ENCODE data around the gene CHST12. TPM values are rescaled to one million over a fixed set of nuclear protein-coding genes. Genes with fewer than 3 reads are reported as not detected.
"Not testable (repeated sequence)": the region's sequence is repeated elsewhere in the genome, so short reads cannot be mapped to it uniquely, and the experiment has no call there.

CHST12 gene
- polyA plus RNA-seq, 1 donor = 10.9 TPM

- Histone ChIP-seq H3K36me3 (ENCODE audit: control insufficient read depth, insufficient read depth, low read length) (peaks cover 34% of the 10 kb centered on the region), H3K27me3 (ENCODE audit: control insufficient read depth, insufficient read depth, low read length) (no peaks in the 10 kb centered on the region), H3K4me1 (ENCODE audit: control insufficient read depth, insufficient read depth, low read length) (no peaks in the 10 kb centered on the region), H3K27ac (ENCODE audit: low read length) (no peak overlapping the region), H3K9me3 (ENCODE audit: control insufficient read depth, low read depth, low read length) (no peaks in the 10 kb centered on the region), H3K4me3 (ENCODE audit: low read length) (no peak overlapping the region)
- WGBS (ENCODE audit: insufficient coverage, low lambda C conversion rate) = no CpG with 5 or more reads among the region's 19 CpGs
- DNase-seq = no peak
These were observed 18.8 kb upstream of the CHST12 start for GRCh38 chr7:2384354-2385243.

- peaks cover 19% of the 10 kb centered on the region for H3K36me3 ChIP-seq (ENCODE audit: control insufficient read depth, insufficient read depth, low read length)
- H3K27ac ChIP-seq (ENCODE audit: low read length); H3K4me1 ChIP-seq (ENCODE audit: control insufficient read depth, insufficient read depth, low read length); H3K9me3 ChIP-seq (ENCODE audit: control insufficient read depth, low read depth, low read length); DNase-seq; H3K27me3 ChIP-seq (ENCODE audit: control insufficient read depth, insufficient read depth, low read length); H3K4me3 ChIP-seq (ENCODE audit: low read length): not testable (repeated sequence)
- no CpG with 5 or more reads among the region's 9 CpGs for WGBS (ENCODE audit: insufficient coverage, low lambda C conversion rate)
These were observed 17.3 kb upstream of the CHST12 start for GRCh38 chr7:2386122-2386521.

GRCh38 chr7:2386964-2387669 lies 16.3 kb upstream of the CHST12 start:
- WGBS (ENCODE audit: insufficient coverage, low lambda C conversion rate) = no CpG with 5 or more reads among the region's 17 CpGs
- H3K9me3 ChIP-seq (ENCODE audit: control insufficient read depth, low read depth, low read length) = no peaks in the 10 kb centered on the region
- no peak overlapping the region for H3K27ac ChIP-seq (ENCODE audit: low read length)
- DNase-seq = no peak
- no peaks in the 10 kb centered on the region for H3K27me3 ChIP-seq (ENCODE audit: control insufficient read depth, insufficient read depth, low read length)
- H3K4me1 ChIP-seq (ENCODE audit: control insufficient read depth, insufficient read depth, low read length) = peaks cover 7% of the 10 kb centered on the region
- H3K36me3 ChIP-seq (ENCODE audit: control insufficient read depth, insufficient read depth, low read length) = peaks cover 9% of the 10 kb centered on the region
- H3K4me3 ChIP-seq (ENCODE audit: low read length) = no peak overlapping the region

- Histone ChIP-seq H3K4me3 (ENCODE audit: low read length) (no peak overlapping the region), H3K27ac (ENCODE audit: low read length) (no peak overlapping the region), H3K4me1 (ENCODE audit: control insufficient read depth, insufficient read depth, low read length) (peaks cover 7% of the 10 kb centered on the region), H3K9me3 (ENCODE audit: control insufficient read depth, low read depth, low read length) (no peaks in the 10 kb centered on the region), H3K36me3 (ENCODE audit: control insufficient read depth, insufficient read depth, low read length) (peaks cover 4% of the 10 kb centered on the region), H3K27me3 (ENCODE audit: control insufficient read depth, insufficient read depth, low read length) (no peaks in the 10 kb centered on the region)
- no peak for DNase-seq
- no CpG with 5 or more reads among the region's 31 CpGs for WGBS (ENCODE audit: insufficient coverage, low lambda C conversion rate)
These were observed 15.3 kb upstream of the CHST12 start for GRCh38 chr7:2387897-2388636.

- WGBS (ENCODE audit: insufficient coverage, low lambda C conversion rate) = no CpG with 5 or more reads among the region's 5 CpGs
- no peak for DNase-seq
- Histone ChIP-seq H3K27me3 (ENCODE audit: control insufficient read depth, insufficient read depth, low read length) (no peaks in the 10 kb centered on the region), H3K9me3 (ENCODE audit: control insufficient read depth, low read depth, low read length) (no peaks in the 10 kb centered on the region), H3K27ac (ENCODE audit: low read length) (no peak overlapping the region), H3K4me3 (ENCODE audit: low read length) (no peak overlapping the region), H3K36me3 (ENCODE audit: control insufficient read depth, insufficient read depth, low read length) (no peaks in the 10 kb centered on the region), H3K4me1 (ENCODE audit: control insufficient read depth, insufficient read depth, low read length) (peaks cover 7% of the 10 kb centered on the region)
These were observed 14.8 kb upstream of the CHST12 start for GRCh38 chr7:2388637-2388954.

GRCh38 chr7:2390020-2390816 lies 13.2 kb upstream of the CHST12 start:
- not testable (repeated sequence) for H3K9me3 ChIP-seq (ENCODE audit: control insufficient read depth, low read depth, low read length); H3K27ac ChIP-seq (ENCODE audit: low read length); H3K27me3 ChIP-seq (ENCODE audit: control insufficient read depth, insufficient read depth, low read length); H3K4me1 ChIP-seq (ENCODE audit: control insufficient read depth, insufficient read depth, low read length); H3K36me3 ChIP-seq (ENCODE audit: control insufficient read depth, insufficient read depth, low read length); H3K4me3 ChIP-seq (ENCODE audit: low read length); DNase-seq
- no CpG with 5 or more reads among the region's 16 CpGs for WGBS (ENCODE audit: insufficient coverage, low lambda C conversion rate)

- Histone ChIP-seq H3K4me1 (ENCODE audit: control insufficient read depth, insufficient read depth, low read length) (peaks cover 7% of the 10 kb centered on the region), H3K4me3 (ENCODE audit: low read length) (no peak overlapping the region), H3K27me3 (ENCODE audit: control insufficient read depth, insufficient read depth, low read length) (no peaks in the 10 kb centered on the region), H3K36me3 (ENCODE audit: control insufficient read depth, insufficient read depth, low read length) (no peaks in the 10 kb centered on the region), H3K27ac (ENCODE audit: low read length) (no peak overlapping the region), H3K9me3 (ENCODE audit: control insufficient read depth, low read depth, low read length) (no peaks in the 10 kb centered on the region)
- no peak for DNase-seq
- WGBS (ENCODE audit: insufficient coverage, low lambda C conversion rate) = 62% methylated on average over 2 of the region's 12 CpGs
These were observed 9.7 kb upstream of the CHST12 start for GRCh38 chr7:2393706-2394105.

GRCh38 chr7:2394566-2395082 lies 8.8 kb upstream of the CHST12 start:
- 89% methylated on average over 9 of the region's 21 CpGs for WGBS (ENCODE audit: insufficient coverage, low lambda C conversion rate)
- DNase-seq = no peak

GRCh38 chr7:2398506-2398905 lies 4.9 kb upstream of the CHST12 start:
- no peaks in the 10 kb centered on the region for H3K4me1 ChIP-seq (ENCODE audit: control insufficient read depth, insufficient read depth, low read length)
- WGBS (ENCODE audit: insufficient coverage, low lambda C conversion rate) = no CpG with 5 or more reads among the region's 4 CpGs
- no peaks in the 10 kb centered on the region for H3K27me3 ChIP-seq (ENCODE audit: control insufficient read depth, insufficient read depth, low read length)
- no peak overlapping the region for H3K27ac ChIP-seq (ENCODE audit: low read length)
- H3K36me3 ChIP-seq (ENCODE audit: control insufficient read depth, insufficient read depth, low read length) = no peaks in the 10 kb centered on the region
- H3K9me3 ChIP-seq (ENCODE audit: control insufficient read depth, low read depth, low read length) = no peaks in the 10 kb centered on the region
- no peak for DNase-seq
- H3K4me3 ChIP-seq (ENCODE audit: low read length) = no peak overlapping the region

More at GRCh38 chr7:2394566-2395082, 8.8 kb upstream of the CHST12 start:
- Histone ChIP-seq H3K27me3 (ENCODE audit: control insufficient read depth, insufficient read depth, low read length) (no peaks in the 10 kb centered on the region), H3K36me3 (ENCODE audit: control insufficient read depth, insufficient read depth, low read length) (no peaks in the 10 kb centered on the region), H3K4me1 (ENCODE audit: control insufficient read depth, insufficient read depth, low read length) (peaks cover 7% of the 10 kb centered on the region), H3K9me3 (ENCODE audit: control insufficient read depth, low read depth, low read length) (no peaks in the 10 kb centered on the region), H3K27ac (ENCODE audit: low read length) (no peak overlapping the region), H3K4me3 (ENCODE audit: low read length) (no peak overlapping the region)
